GM13977 (cell line): Measurements from ENCODE around the gene MEPCE.
"Not testable (repeated sequence)": the region's sequence is repeated elsewhere in the genome, so short reads cannot be mapped to it uniquely, and the experiment has no call there.

Experiments used
- DNase-seq: peaks from one replicate; pipeline ENCODE4 v3.0.0; 2012; ENCODE audit warnings: low spot score
- CTCF ChIP-seq: IDR thresholded peaks from 2 replicates; pipeline ENCODE4 v1.5.1; 2012; ENCODE audit warnings: mild to moderate bottlenecking, control low read depth; ENCODE audit not compliant: insufficient read depth; ENCODE audit errors: extremely low read depth, missing control alignments
- in situ Hi-C: fragments of 300-500 bp; cut with MboI; formaldehyde crosslinking; loops from one replicate; pipeline ENCODE4 v1.12.0; 2022; ENCODE audit warnings: low sequenced_read_pairs, low pct_unique_long_range_greater_than_20kb, mixed read lengths, inconsistent platforms; ENCODE audit not compliant: unreplicated experiment

MEPCE gene

GRCh38 chr7:100429637-100430492 lies at the start of gene MEPCE:
Gene MEPCE (plus strand): TSS chr7:100429831. CDS start chr7:100430019, 188 bp downstream.
- in situ Hi-C loops: no loop called here
- no peak for TF ChIP-seq CTCF
- peak; percentile 97 for DNase-seq

- TF ChIP-seq CTCF: no peak
- in situ Hi-C loops: no loop called here
- no peak for DNase-seq
Observed at GRCh38 chr7:100380196-100380595, 49.4 kb upstream of the MEPCE start.

GRCh38 chr7:100381531-100382233 lies 47.9 kb upstream of the MEPCE start:
- in situ Hi-C loops, DNase-seq: not testable (repeated sequence)

- in situ Hi-C loops: not testable (repeated sequence)
Observed at GRCh38 chr7:100382234-100382853, 47.3 kb upstream of the MEPCE start.

GRCh38 chr7:100384628-100385294 lies 44.9 kb upstream of the MEPCE start:
- TF ChIP-seq CTCF: no peak
- no peak for DNase-seq
- in situ Hi-C loops: no loop called here

More at GRCh38 chr7:100382234-100382853, 47.3 kb upstream of the MEPCE start:
- not testable (repeated sequence) for DNase-seq

- in situ Hi-C loops: no loop called here
- DNase-seq: no peak
- no peak for TF ChIP-seq CTCF
Observed at GRCh38 chr7:100386940-100387339, 42.7 kb upstream of the MEPCE start.

- in situ Hi-C loops: no loop called here
- no peak for TF ChIP-seq CTCF
- DNase-seq: no peak
Observed at GRCh38 chr7:100387695-100388094, 41.9 kb upstream of the MEPCE start.
